GM21576 (cell line): Measurements from ENCODE around the gene ICE1.
"Not testable (repeated sequence)": the region's sequence is repeated elsewhere in the genome, so short reads cannot be mapped to it uniquely, and the experiment has no call there.

ENCODE experiments used
- ATAC-seq: cut with Tn5 transposase; IDR thresholded peaks from one replicate; pipeline ENCODE4 v1.9.1; 2021; ENCODE audit warnings: mild to moderate bottlenecking, moderate library complexity; ENCODE audit not compliant: unreplicated experiment

The ICE1 gene

GRCh38 chr5:5487585-5488360 lies 65.3 kb downstream of the ICE1 start:
- ATAC-seq: no peak

- ATAC-seq: no peak
These were observed 68.4 kb downstream of the ICE1 start for GRCh38 chr5:5490774-5491347.

- ATAC-seq: peak; percentile 53
These were observed 69.8 kb downstream of the ICE1 start for GRCh38 chr5:5492087-5492933.

GRCh38 chr5:5492934-5493271 lies 70.4 kb downstream of the ICE1 start:
- ATAC-seq: not testable (repeated sequence)

- peak; percentile 73 for ATAC-seq
These were observed 72.3 kb downstream of the ICE1 start for GRCh38 chr5:5494489-5495402.

GRCh38 chr5:5497152-5497788 lies 74.8 kb downstream of the ICE1 start:
- ATAC-seq: no peak

GRCh38 chr5:5499442-5499841 lies 77.0 kb downstream of the ICE1 start:
- ATAC-seq: no peak

GRCh38 chr5:5504325-5504724 lies 81.8 kb downstream of the ICE1 start:
- ATAC-seq: no peak

GRCh38 chr5:5505815-5506214 lies 83.3 kb downstream of the ICE1 start:
- ATAC-seq: no peak

GRCh38 chr5:5508391-5508790 lies 85.9 kb downstream of the ICE1 start:
- ATAC-seq: no peak

- ATAC-seq: no peak
These were observed 89.5 kb downstream of the ICE1 start for GRCh38 chr5:5511904-5512416.

- ATAC-seq: no peak
These were observed 90.1 kb downstream of the ICE1 start for GRCh38 chr5:5512543-5512942.

- ATAC-seq: not testable (repeated sequence)
These were observed 98.1 kb downstream of the ICE1 start for GRCh38 chr5:5520622-5521021.

GRCh38 chr5:5521029-5521428 lies 98.6 kb downstream of the ICE1 start:
- ATAC-seq: no peak

GRCh38 chr5:5521478-5521877 lies 99.0 kb downstream of the ICE1 start:
- ATAC-seq: no peak

GRCh38 chr5:5522336-5522735 lies 99.9 kb downstream of the ICE1 start:
- no peak for ATAC-seq

- peak; percentile 90 for ATAC-seq
These were observed 100.6 kb downstream of the ICE1 start for GRCh38 chr5:5523066-5523505.

GRCh38 chr5:5524327-5524726 lies 101.8 kb downstream of the ICE1 start:
- no peak for ATAC-seq

GRCh38 chr5:5531371-5531770 lies 108.9 kb downstream of the ICE1 start:
- no peak for ATAC-seq
